Measurements from ENCODE around the gene BPIFA3. TPM values are rescaled to one million over a fixed set of nuclear protein-coding genes. Genes with fewer than 3 reads are reported as not detected.

Gene BPIFA3
- polyA plus RNA-seq, 4 donors: not detected

GRCh38 chr20:33192912-33193501 lies 24.1 kb upstream of the BPIFA3 start:
- DNase-seq: no peak
- no peaks in the 10 kb centered on the region for H3K36me3 ChIP-seq (ENCODE audit: control insufficient read depth in 3 of 3, insufficient read depth in 2 of 3, low read depth in 1 of 3, low read length in 3 of 3)
- H3K4me1 ChIP-seq (ENCODE audit: control insufficient read depth in 3 of 3, insufficient read depth in 2 of 3, low read depth in 1 of 3, low read length in 2 of 3): peaks cover 0 to 4% (median 0%) of the 10 kb centered on the region in 3 donors
- H3K27me3 ChIP-seq (ENCODE audit: control insufficient read depth in 3 of 3, insufficient read depth in 3 of 3, low read length in 3 of 3): no peaks in the 10 kb centered on the region
- no peak overlapping the region for H3K27ac ChIP-seq (ENCODE audit: low read depth in 1 of 3, low read length in 2 of 3)
- no peak for FAIRE-seq
- H3K9me3 ChIP-seq (ENCODE audit: control insufficient read depth in 2 of 2, insufficient read depth in 1 of 2, low read depth in 1 of 2, low read length in 1 of 2): no peaks in the 10 kb centered on the region
- no peak overlapping the region for H3K4me3 ChIP-seq (ENCODE audit: low read depth in 1 of 3, low read length in 3 of 3)
- 51 to 68% (median 64%) methylated on average over 8 of the region's 8 CpGs for WGBS, 3 donors

GRCh38 chr20:33199026-33199425 lies 18.1 kb upstream of the BPIFA3 start:
- DNase-seq (no peak), FAIRE-seq (no peak)
- Histone ChIP-seq H3K4me1 (ENCODE audit: control insufficient read depth in 3 of 3, insufficient read depth in 2 of 3, low read depth in 1 of 3, low read length in 2 of 3) (no peaks in the 10 kb centered on the region), H3K4me3 (ENCODE audit: low read depth in 1 of 3, low read length in 3 of 3) (no peak overlapping the region), H3K27ac (ENCODE audit: low read depth in 1 of 3, low read length in 2 of 3) (no peak overlapping the region), H3K9me3 (ENCODE audit: control insufficient read depth in 2 of 2, insufficient read depth in 1 of 2, low read depth in 1 of 2, low read length in 1 of 2) (no peaks in the 10 kb centered on the region), H3K36me3 (ENCODE audit: control insufficient read depth in 3 of 3, insufficient read depth in 2 of 3, low read depth in 1 of 3, low read length in 3 of 3) (no peaks in the 10 kb centered on the region), H3K27me3 (ENCODE audit: control insufficient read depth in 3 of 3, insufficient read depth in 3 of 3, low read length in 3 of 3) (no peaks in the 10 kb centered on the region)
- WGBS, 3 donors: 73 to 85% (median 83%) methylated on average over 3 of the region's 3 CpGs

GRCh38 chr20:33202451-33202850 lies 14.7 kb upstream of the BPIFA3 start:
- H3K27me3 ChIP-seq (ENCODE audit: control insufficient read depth in 3 of 3, insufficient read depth in 3 of 3, low read length in 3 of 3): no peaks in the 10 kb centered on the region
- H3K27ac ChIP-seq (ENCODE audit: low read depth in 1 of 3, low read length in 2 of 3): no peak overlapping the region
- no peaks in the 10 kb centered on the region for H3K36me3 ChIP-seq (ENCODE audit: control insufficient read depth in 3 of 3, insufficient read depth in 2 of 3, low read depth in 1 of 3, low read length in 3 of 3)
- no peaks in the 10 kb centered on the region for H3K4me1 ChIP-seq (ENCODE audit: control insufficient read depth in 3 of 3, insufficient read depth in 2 of 3, low read depth in 1 of 3, low read length in 2 of 3)
- no peak overlapping the region for H3K4me3 ChIP-seq (ENCODE audit: low read depth in 1 of 3, low read length in 3 of 3)
- FAIRE-seq (no peak), DNase-seq (no peak)
- WGBS, 3 donors: 47 to 64% (median 50%) methylated on average over 4 of the region's 4 CpGs
- no peaks in the 10 kb centered on the region for H3K9me3 ChIP-seq (ENCODE audit: control insufficient read depth in 2 of 2, insufficient read depth in 1 of 2, low read depth in 1 of 2, low read length in 1 of 2)

GRCh38 chr20:33203444-33203843 lies 13.7 kb upstream of the BPIFA3 start:
- no peak for FAIRE-seq

GRCh38 chr20:33209789-33210188 lies 7.4 kb upstream of the BPIFA3 start:
- no peak overlapping the region for H3K4me3 ChIP-seq (ENCODE audit: low read depth in 1 of 3, low read length in 3 of 3)
- H3K27me3 ChIP-seq (ENCODE audit: control insufficient read depth in 3 of 3, insufficient read depth in 3 of 3, low read length in 3 of 3): peaks cover 0 to 9% (median 0%) of the 10 kb centered on the region in 3 donors
- FAIRE-seq (no peak), DNase-seq (peak; percentile 55 to 76)
- no peaks in the 10 kb centered on the region for H3K4me1 ChIP-seq (ENCODE audit: control insufficient read depth in 3 of 3, insufficient read depth in 2 of 3, low read depth in 1 of 3, low read length in 2 of 3)
- H3K9me3 ChIP-seq (ENCODE audit: control insufficient read depth in 2 of 2, insufficient read depth in 1 of 2, low read depth in 1 of 2, low read length in 1 of 2): no peaks in the 10 kb centered on the region
- H3K36me3 ChIP-seq (ENCODE audit: control insufficient read depth in 3 of 3, insufficient read depth in 2 of 3, low read depth in 1 of 3, low read length in 3 of 3): no peaks in the 10 kb centered on the region
- 7 to 8% (median 7%) methylated on average over 13 of the region's 13 CpGs for WGBS, 3 donors
- no peak overlapping the region for H3K27ac ChIP-seq (ENCODE audit: low read depth in 1 of 3, low read length in 2 of 3)

More at GRCh38 chr20:33203444-33203843, 13.7 kb upstream of the BPIFA3 start:
- H3K27ac ChIP-seq (ENCODE audit: low read depth in 1 of 3, low read length in 2 of 3): no peak overlapping the region
- no peaks in the 10 kb centered on the region for H3K27me3 ChIP-seq (ENCODE audit: control insufficient read depth in 3 of 3, insufficient read depth in 3 of 3, low read length in 3 of 3)
- H3K4me3 ChIP-seq (ENCODE audit: low read depth in 1 of 3, low read length in 3 of 3): no peak overlapping the region
- no peak for DNase-seq
- WGBS, 3 donors: 84 to 85% (median 84%) methylated on average over 3 of the region's 3 CpGs
- no peaks in the 10 kb centered on the region for H3K4me1 ChIP-seq (ENCODE audit: control insufficient read depth in 3 of 3, insufficient read depth in 2 of 3, low read depth in 1 of 3, low read length in 2 of 3)
- no peaks in the 10 kb centered on the region for H3K9me3 ChIP-seq (ENCODE audit: control insufficient read depth in 2 of 2, insufficient read depth in 1 of 2, low read depth in 1 of 2, low read length in 1 of 2)
- H3K36me3 ChIP-seq (ENCODE audit: control insufficient read depth in 3 of 3, insufficient read depth in 2 of 3, low read depth in 1 of 3, low read length in 3 of 3): no peaks in the 10 kb centered on the region

GRCh38 chr20:33210371-33210770 lies 6.8 kb upstream of the BPIFA3 start:
- Histone ChIP-seq H3K36me3 (ENCODE audit: control insufficient read depth in 3 of 3, insufficient read depth in 2 of 3, low read depth in 1 of 3, low read length in 3 of 3) (no peaks in the 10 kb centered on the region), H3K9me3 (ENCODE audit: control insufficient read depth in 2 of 2, insufficient read depth in 1 of 2, low read depth in 1 of 2, low read length in 1 of 2) (no peaks in the 10 kb centered on the region), H3K27ac (ENCODE audit: low read depth in 1 of 3, low read length in 2 of 3) (no peak overlapping the region), H3K27me3 (ENCODE audit: control insufficient read depth in 3 of 3, insufficient read depth in 3 of 3, low read length in 3 of 3) (peaks cover 0 to 9% (median 0%) of the 10 kb centered on the region in 3 donors), H3K4me1 (ENCODE audit: control insufficient read depth in 3 of 3, insufficient read depth in 2 of 3, low read depth in 1 of 3, low read length in 2 of 3) (no peaks in the 10 kb centered on the region), H3K4me3 (ENCODE audit: low read depth in 1 of 3, low read length in 3 of 3) (no peak overlapping the region)
- FAIRE-seq (no peak), DNase-seq (no peak)
- WGBS, 3 donors: 17 to 45% (median 28%) methylated on average over 1 of the region's 1 CpG

- H3K4me1 ChIP-seq (ENCODE audit: control insufficient read depth in 3 of 3, insufficient read depth in 2 of 3, low read depth in 1 of 3, low read length in 2 of 3): no peaks in the 10 kb centered on the region
- WGBS, 3 donors: 16 to 23% (median 18%) methylated on average over 5 of the region's 5 CpGs
- FAIRE-seq (no peak), DNase-seq (peak; percentile 38 to 53)
- peaks cover 0 to 9% (median 0%) of the 10 kb centered on the region in 3 donors for H3K27me3 ChIP-seq (ENCODE audit: control insufficient read depth in 3 of 3, insufficient read depth in 3 of 3, low read length in 3 of 3)
- H3K36me3 ChIP-seq (ENCODE audit: control insufficient read depth in 3 of 3, insufficient read depth in 2 of 3, low read depth in 1 of 3, low read length in 3 of 3): no peaks in the 10 kb centered on the region
- H3K27ac ChIP-seq (ENCODE audit: low read depth in 1 of 3, low read length in 2 of 3): no peak overlapping the region
- H3K9me3 ChIP-seq (ENCODE audit: control insufficient read depth in 2 of 2, insufficient read depth in 1 of 2, low read depth in 1 of 2, low read length in 1 of 2): no peaks in the 10 kb centered on the region
- H3K4me3 ChIP-seq (ENCODE audit: low read depth in 1 of 3, low read length in 3 of 3): no peak overlapping the region
Observed at GRCh38 chr20:33211817-33212424, 5.2 kb upstream of the BPIFA3 start.

GRCh38 chr20:33224399-33224798 lies 7.2 kb downstream of the BPIFA3 start:
- FAIRE-seq (no peak), DNase-seq (no peak)
- WGBS, 3 donors: 75 to 82% (median 81%) methylated on average over 4 of the region's 4 CpGs
- Histone ChIP-seq H3K27ac (ENCODE audit: low read depth in 1 of 3, low read length in 2 of 3) (no peak overlapping the region), H3K9me3 (ENCODE audit: control insufficient read depth in 2 of 2, insufficient read depth in 1 of 2, low read depth in 1 of 2, low read length in 1 of 2) (no peaks in the 10 kb centered on the region), H3K4me3 (ENCODE audit: low read depth in 1 of 3, low read length in 3 of 3) (no peak overlapping the region), H3K27me3 (ENCODE audit: control insufficient read depth in 3 of 3, insufficient read depth in 3 of 3, low read length in 3 of 3) (no peaks in the 10 kb centered on the region), H3K4me1 (ENCODE audit: control insufficient read depth in 3 of 3, insufficient read depth in 2 of 3, low read depth in 1 of 3, low read length in 2 of 3) (no peaks in the 10 kb centered on the region), H3K36me3 (ENCODE audit: control insufficient read depth in 3 of 3, insufficient read depth in 2 of 3, low read depth in 1 of 3, low read length in 3 of 3) (no peaks in the 10 kb centered on the region)

- FAIRE-seq (no peak), DNase-seq (no peak)
- Histone ChIP-seq H3K9me3 (ENCODE audit: control insufficient read depth in 2 of 2, insufficient read depth in 1 of 2, low read depth in 1 of 2, low read length in 1 of 2) (no peaks in the 10 kb centered on the region), H3K4me3 (ENCODE audit: low read depth in 1 of 3, low read length in 3 of 3) (no peak overlapping the region), H3K4me1 (ENCODE audit: control insufficient read depth in 3 of 3, insufficient read depth in 2 of 3, low read depth in 1 of 3, low read length in 2 of 3) (no peaks in the 10 kb centered on the region), H3K27ac (ENCODE audit: low read depth in 1 of 3, low read length in 2 of 3) (no peak overlapping the region), H3K36me3 (ENCODE audit: control insufficient read depth in 3 of 3, insufficient read depth in 2 of 3, low read depth in 1 of 3, low read length in 3 of 3) (no peaks in the 10 kb centered on the region), H3K27me3 (ENCODE audit: control insufficient read depth in 3 of 3, insufficient read depth in 3 of 3, low read length in 3 of 3) (peaks cover 0 to 7% (median 0%) of the 10 kb centered on the region in 3 donors)
- 46 to 60% (median 51%) methylated on average over 6 of the region's 6 CpGs for WGBS, 3 donors
Observed at GRCh38 chr20:33229843-33230242, 12.7 kb downstream of the BPIFA3 start.

Data from small intestine (tissue), 7 donors.